Stimulated activated CD8-positive, alpha-beta memory T cell treated with anti-CD3 and anti-CD28 coated beads, Interleukin-15, amount 100 ng/mL, for 24 hours (primary cell): Measurements from ENCODE around the gene LBH.

ENCODE experiments used
- DNase-seq: peaks from one replicate; pipeline ENCODE4 v3.0.0-alpha.2; 2020; ENCODE audit warnings: low read depth

Gene LBH

DNA sequence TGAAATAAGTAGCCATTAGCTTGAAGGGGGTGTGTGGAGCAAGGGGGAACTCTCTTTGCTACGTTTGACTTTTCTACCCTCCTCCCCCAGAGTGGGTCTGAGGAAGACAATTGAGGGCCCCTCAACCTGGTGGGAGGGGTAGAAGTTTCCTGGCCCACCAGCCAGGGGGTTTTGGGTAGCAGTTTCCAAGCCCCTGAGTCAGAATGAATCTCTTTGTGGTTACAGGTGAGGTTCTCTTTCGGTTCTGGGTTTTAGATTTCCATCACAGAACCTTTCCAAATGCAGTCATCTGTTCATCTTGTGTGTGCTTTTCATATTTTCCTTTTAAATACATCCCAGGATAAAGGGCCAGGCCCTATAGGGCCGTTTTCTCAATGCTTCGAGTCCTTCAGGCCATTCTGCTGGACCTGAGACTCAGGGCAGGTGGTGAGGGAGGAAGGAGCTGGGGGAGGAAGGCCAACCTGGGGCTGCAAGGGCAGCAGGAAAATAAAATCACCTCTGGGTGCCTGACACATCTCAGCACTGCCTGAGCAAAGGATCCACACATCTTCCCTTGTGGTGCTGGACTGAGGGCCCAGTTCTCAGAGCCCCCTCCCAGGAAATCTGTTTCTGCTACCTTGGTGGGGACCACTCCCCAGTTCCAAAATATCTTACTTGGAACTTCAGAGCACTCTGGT is 4.7 kb downstream of the LBH start:
- DNase-seq: no peak

GRCh38 chr2:30236591-30237238 is 5.4 kb downstream of the LBH start:
- no peak for DNase-seq

GRCh38 chr2:30237239-30237965 is 6.1 kb downstream of the LBH start:
- no peak for DNase-seq

DNA sequence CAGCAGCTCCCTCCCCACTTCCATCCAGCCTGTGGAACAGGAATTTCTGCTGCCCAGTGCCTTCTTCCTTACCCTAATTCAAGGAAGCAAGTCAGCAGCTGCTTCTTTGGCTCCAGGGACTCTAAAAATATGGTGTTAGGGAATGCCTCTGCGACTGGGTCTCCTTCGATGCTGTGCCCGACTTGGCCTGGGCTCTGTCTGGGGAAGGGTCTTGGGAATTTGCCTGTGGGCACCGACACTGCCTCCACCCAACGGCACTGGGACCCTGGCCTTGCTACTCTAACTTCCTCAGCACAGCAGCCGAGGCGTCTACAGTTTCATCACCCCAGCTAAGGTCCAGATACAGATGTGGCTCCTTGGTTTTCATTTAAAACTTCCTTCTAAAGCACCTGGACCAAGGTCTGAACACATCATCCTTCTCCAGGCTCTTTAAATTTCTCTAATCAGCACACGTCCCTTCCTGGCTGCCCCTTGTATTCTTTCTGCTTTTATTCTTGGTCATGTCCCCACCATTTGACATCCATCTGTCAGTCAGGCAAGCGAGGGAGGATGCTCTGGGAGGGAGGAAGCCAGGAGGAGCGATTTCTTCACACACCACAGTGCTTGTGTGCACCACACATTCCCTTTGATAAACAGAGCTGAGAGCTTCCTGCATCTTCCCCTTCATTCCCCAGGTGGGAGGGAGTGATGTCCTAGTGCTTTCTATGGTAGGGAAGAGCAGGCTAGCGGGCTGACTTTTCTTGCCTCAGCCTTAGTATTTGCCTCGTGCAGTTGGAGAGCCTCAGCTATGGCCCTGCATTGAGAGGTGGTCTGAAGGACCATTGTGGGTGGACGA is 6.8 kb downstream of the LBH start:
- DNase-seq: no peak

GRCh38 chr2:30239308-30239985 is 8.1 kb downstream of the LBH start:
- DNase-seq: no peak

DNA sequence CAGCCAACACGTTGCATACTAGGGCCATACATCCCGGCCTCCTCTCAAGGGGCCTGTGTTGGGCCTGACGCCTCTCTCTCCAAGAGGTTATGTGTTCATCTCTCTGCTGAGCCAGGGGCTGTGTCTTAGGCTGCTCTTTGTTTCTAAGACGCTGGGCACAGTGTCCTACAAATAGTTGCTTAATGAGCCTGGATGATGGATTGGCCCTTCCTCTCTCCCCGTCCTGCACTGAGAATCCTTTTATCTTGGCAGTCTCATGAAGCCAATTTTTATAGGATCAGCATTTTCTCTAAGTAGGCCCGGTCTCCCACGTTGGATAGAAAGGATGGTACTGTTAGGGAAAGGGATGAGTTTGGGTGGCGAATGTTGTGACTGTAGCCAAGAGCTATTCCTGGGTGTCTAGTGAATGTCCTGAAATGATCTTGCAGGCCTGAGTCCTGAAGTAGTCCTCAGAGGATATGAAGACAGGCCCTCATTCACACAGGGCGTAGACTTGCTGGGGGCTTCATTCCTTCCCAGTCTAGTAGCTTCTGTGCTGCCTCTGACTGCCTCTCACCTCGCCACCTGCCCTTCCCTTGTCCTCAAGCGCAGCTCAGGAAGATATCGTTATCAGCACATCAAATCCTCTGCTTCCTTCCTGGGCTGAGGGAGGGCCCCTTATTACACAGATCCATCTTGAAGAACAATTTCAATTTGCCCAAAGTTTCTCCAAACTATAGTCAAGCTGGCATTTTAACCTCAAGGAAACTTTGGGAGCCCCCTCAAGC is 8.8 kb downstream of the LBH start:
- DNase-seq: no peak

DNA sequence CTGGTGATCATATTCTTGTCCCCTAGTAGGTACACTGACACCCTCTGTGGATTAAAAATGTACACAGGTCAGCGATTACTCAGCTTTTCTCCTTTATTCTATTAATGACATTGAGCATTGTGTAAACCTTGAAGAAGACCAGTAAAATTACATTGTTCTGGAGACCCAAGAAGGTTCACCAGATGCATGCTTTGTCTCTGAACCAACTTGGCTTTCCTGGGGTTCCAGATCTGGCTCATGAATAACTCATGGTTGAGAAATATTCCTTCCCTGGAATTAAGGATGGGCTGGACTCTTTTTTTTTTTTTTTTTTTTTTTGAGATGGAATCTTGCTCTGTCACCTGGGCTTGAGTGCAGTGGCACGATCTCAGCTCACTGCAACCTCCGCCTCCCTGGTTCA is 11.9 kb downstream of the LBH start:
- DNase-seq: no peak

GRCh38 chr2:30245364-30245763 is 14.0 kb downstream of the LBH start:
- no peak for DNase-seq

DNA sequence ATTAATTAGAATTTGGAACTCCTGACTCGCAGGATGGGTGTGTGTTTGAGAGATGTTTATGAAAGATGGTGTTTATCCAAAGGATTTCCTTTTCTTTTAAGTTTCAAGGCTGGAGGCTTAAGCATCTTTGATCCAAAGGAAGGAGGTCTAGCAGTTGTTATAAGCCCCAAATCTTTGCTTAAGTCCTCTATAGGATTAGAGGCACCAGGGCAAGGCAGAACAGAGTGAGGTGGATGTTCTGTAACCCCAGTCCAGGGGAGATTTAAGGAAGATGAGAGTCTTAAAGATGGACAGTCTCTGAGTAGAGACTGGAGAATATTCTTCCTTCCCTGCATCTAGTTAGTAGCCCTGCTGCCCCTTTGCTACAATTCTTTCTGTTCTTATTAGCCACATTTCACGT is 17.5 kb downstream of the LBH start:
- DNase-seq: no peak

DNA sequence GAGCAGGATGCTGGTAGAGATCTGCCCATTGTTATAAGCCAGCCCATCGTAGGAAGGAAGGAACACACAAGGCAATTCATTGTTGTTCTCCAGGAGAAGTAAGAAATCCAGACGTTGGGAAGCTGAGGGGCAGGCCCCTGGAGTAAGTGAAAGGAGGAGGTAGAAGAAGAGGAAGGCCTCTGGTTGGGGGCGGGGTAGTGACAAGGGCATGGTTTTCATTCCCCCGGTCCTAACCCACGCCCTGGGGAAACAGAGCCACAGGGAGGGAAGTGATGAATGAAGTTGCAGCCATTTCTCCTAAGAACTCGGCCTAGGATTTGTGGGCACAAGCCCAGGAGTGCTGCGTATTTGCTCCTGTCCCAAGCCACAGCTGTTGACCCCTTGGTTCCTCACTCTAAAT is 18.0 kb downstream of the LBH start:
- no peak for DNase-seq

DNA sequence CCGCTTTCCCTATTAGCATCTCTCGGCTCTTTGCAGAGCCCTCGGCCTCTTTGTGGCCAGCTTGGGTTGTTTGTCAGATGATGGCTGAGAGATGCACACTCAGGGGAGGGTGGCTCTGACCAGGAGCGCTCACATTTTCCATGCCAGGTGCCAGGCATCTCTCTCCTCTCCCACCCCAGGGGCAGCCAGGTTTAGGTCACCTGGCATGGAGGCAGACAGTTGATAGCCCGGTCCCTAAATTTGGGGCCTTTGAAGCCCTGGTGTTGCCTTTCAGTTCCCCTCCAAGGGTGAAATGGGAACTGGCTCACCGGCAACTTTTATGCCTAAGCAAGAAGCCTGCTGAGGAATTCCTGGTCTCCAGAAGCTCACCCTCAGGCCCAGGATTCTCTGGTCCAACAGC is 19.1 kb downstream of the LBH start:
- DNase-seq: no peak

DNA sequence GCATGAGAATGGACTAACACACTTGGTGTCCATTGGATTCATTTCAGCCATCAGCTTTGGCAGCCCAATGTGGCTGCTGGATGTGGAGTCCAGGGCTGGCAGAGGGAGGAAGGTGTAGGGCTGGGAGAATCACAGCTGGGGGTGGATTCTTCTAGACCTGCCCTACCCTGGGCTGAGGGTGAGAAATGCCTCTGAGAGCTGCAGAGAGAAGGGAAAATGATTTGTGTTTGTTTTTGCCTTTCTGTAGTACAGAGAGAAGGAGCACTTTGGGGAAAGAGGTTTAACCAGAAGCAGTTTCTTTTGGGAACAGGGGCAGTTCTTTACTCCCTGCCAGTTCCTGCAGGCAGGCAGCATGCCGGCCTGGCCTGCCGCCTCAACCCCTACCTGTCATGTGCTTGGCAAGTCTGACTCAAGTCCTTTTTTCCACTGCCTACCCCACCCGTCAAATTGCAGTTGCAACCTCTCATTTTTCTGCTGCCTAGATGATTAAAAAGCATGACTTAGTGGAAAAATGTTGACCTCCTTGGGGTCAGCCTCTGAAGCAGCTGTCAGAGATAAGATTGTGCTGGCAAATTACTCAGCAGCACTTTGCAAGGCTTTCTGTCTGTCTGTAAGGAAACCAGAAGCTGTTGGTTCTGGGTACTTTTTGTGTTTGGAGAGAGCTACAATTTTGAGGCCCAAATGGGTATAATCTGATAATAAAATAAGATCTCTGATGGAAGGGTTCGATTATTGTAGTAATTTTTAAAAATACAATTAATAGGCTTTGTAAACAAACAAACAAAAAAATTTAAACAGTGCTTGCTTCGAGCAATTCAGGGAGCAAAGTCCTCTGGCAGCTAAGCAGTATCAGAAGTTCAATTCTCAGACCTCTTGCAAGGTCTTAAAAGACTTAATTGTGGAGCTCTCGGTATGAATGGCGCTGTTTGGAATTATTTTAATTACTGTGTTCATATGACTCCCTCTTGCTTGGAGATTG is 21.7 kb downstream of the LBH start:
- DNase-seq: no peak

DNA sequence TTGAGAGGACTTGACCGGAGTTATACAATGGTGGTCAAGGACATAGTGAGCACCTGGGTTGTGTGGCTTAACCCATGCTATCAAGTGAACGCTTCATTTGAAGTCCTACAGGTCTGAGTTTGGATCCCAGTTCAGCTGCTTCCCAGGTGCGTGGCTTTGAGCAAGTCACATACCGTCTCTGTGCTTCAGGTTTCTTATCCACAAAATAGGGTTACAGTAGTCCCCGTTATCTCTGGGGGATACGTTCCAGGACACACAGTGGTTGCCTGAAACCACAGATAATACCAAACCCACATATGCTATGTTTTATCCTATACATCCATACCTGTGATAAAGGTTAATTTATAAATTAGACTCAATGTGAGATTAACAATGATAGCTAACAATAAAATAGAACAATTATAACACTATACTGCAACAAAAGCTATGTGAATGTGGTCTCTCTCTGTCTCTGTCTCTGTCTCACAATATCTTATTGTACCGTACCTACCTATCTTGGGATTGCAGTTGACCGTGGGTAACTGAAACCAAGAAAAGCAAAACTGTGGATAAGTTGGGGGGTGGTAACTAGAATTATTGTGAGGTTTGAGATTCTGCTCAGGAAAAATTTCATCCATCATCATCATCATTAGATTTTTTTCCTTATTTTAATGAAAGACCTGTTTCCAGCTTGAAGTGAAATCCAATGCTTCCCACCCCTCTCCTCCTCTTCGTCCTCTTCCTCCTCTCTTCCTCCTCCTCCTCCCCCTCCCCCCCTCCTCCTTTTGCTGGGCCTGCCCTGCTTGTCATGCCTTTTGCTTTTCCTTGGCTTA is 22.7 kb downstream of the LBH start:
- no peak for DNase-seq

- DNase-seq: no peak
These were observed 23.3 kb downstream of the LBH start for GRCh38 chr2:30254685-30255001.

DNA sequence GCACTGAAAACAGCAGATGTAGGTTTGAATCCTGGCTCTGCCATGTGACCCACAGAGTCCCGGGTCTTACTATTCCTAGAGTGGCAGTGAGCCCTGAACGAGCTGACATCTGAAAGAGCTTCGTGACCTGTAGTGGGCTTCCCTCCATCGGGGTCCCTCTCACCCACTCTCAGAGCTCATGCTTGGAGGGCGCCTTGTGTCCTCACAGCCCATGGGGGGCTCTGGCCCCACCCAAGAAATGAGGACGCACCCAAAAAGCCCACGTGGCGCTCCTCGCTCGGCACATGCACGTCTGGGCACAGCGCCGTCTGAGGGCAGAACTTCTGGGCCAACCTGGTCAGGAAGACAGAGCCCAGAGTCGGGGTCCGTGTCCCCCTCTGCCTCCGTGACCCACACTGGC is 23.7 kb downstream of the LBH start:
- no peak for DNase-seq

DNA sequence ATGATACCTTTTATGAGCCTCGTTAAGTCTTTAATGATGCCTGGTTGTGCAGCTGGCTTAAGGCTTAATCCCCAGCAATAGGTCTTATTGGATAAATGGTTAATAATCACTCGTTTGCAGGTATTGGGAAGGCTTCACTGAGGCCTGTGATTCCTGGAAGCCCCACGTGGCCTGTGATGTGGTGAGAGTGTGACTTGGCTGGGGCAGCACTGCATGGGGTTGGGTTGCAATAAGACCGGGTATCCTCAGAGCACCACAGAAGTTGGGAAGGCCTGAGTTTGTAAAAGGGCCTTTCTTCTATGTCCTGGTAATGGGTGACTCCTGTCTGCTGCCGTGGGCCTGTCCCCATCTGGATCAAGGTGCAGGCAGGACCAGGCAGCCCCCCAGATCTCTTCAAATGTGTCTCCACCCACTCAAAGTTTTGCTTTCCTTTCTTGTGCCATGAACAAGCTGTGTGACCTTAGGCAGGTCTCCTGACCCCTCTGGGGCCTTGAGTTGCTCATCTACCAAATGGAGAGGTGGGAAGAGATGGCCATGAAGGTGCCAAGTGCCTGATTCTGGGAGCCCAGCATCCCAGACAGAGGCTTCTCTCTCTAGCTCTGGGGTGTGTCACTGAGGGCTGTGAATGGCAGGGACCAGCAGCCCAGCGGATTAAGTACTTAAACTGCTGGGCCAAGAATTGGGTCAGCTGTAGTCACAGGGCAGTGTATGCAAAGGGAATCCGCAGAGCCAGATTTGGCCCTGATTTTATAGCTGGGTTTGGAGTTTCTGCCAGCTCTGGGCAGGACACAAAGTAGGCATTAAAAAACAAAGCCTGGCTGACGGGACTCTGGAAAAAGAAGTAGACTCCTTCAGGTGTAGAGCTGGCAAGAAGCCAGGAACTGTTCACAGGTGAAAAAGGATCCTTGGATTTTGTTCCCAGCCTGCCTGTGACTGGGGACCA is 24.4 kb downstream of the LBH start:
- DNase-seq: no peak

DNA sequence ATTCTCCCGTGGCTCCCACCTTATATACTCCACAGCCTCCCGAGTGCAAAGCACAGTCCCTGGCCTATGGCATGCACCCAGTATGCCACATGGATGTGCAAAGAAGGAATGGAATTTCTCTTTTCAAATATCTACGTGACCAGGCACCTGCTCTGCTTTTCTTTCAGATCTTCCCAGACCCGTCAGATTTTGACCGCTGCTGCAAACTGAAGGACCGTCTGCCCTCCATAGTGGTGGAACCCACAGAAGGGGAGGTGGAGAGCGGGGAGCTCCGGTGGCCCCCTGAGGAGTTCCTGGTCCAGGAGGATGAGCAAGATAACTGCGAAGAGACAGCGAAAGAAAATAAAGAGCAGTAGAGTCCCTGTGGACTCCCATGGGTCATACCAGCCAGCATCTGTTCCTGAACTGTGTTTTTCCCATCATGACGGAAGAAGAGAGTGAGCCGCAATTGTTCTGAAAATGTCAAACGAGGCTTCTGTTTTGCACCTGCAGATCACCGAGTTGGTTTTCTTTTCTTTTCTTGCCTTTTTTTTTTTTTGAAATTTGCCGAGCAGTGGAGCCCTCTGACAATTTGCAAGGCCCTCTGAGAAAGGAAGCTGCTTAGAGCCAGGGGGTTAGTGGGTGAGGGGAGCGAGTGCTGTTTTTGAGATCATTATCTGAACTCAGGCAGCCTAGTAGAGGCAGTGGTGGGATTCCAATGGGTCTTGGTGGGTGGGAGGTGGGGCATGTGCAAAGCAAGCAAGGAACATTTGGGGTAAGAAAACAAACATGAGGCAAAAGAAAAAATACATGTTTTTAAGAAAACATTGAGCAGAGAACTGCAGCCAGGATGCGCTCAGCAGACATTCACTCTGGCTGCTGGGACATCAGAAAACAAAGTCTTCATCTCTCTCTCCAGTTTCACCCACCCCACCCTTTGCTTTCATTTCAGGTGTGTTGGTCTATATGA is 26.2 kb downstream of the LBH start:
- DNase-seq: no peak
